LoVo (cell line): ENCODE data around the gene CUX1.
"Not testable (repeated sequence)": the region's sequence is repeated elsewhere in the genome, so short reads cannot be mapped to it uniquely, and the experiment has no call there.

Experiments
- DNase-seq: peaks from one replicate; pipeline ENCODE4 v3.0.0-alpha.2; 2016; ENCODE audit warnings: low spot score

The CUX1 gene

DNA sequence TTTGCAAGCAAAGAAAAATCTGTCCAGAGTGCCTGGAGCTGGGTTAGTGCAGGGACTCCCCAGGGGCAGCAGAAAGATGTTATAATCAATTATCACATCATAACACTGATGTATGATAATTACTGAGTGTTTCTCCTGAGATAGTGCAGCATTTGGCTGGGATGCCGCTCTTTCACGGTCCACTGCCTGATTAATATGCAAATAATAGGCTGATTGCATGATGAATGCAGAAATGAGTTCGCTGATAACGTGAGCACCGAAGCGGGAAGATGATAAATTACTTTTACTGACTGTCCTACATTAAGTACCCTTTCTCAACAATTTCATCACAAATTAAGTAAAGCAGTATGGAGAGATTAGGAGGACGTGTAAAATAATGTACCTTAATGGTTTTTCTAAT lies 397.8 kb downstream of the CUX1 start:
- DNase-seq, result no peak

GRCh38 chr7:102215711-102216110 lies 398.3 kb downstream of the CUX1 start:
- DNase-seq, result no peak

DNA sequence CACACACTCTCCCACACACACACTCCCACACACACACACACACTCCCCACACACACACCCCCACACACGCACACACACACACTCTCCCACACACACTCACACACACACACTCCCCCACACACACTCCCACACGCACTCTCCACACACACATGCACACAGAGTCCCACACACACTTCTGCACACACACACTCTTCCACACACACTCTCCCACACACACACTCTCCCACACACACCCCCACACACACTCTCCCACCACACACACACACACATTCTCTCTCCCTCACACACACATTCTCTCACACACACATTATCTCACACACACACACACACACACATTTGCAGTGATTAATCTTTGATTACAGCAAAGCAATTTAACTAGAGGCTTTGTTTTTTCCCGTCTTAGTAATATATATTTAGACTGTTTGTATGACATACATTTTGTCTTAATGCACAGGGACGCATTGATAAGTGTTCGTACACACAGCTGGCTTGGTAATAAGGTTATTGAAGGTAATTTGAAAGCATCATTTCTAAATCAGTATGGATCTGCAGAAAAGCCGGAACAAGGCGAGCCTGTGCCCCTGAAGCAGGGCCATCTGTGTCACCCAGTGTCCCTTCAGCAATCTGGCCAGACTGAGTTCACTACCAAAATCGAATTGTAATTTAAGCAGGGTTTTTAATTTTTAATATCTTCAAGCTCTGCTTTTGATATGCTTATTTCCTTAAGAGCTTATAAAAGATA lies 399.3 kb downstream of the CUX1 start:
- no peak for DNase-seq

- no peak for DNase-seq
Observed at GRCh38 chr7:102220229-102220850, 402.9 kb downstream of the CUX1 start.

- no peak for DNase-seq
Observed at GRCh38 chr7:102220960-102221800, 403.8 kb downstream of the CUX1 start.

- DNase-seq, result no peak
Observed at GRCh38 chr7:102221961-102222360, 404.5 kb downstream of the CUX1 start.

GRCh38 chr7:102222445-102222844 lies 405.0 kb downstream of the CUX1 start:
- DNase-seq, result no peak

- no peak for DNase-seq
Observed at GRCh38 chr7:102223184-102223583, 405.8 kb downstream of the CUX1 start.

- DNase-seq, result no peak
Observed at GRCh38 chr7:102225025-102225424, 407.6 kb downstream of the CUX1 start.

DNA sequence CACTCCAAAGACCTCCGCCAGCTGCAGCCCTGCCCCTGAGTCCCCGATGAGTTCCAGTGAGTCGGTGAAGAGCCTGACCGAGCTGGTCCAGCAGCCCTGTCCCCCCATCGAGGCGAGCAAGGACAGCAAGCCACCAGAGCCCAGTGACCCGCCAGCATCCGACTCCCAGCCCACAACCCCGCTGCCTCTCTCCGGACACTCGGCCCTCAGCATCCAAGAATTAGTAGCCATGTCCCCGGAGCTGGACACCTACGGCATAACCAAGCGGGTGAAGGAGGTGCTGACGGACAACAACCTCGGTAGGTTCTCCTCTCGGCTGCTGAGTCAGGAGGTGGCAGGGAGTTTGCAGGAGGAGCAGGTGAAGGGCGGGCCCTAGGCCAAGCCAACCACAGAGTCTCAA lies 409.9 kb downstream of the CUX1 start:
- DNase-seq, result no peak

DNA sequence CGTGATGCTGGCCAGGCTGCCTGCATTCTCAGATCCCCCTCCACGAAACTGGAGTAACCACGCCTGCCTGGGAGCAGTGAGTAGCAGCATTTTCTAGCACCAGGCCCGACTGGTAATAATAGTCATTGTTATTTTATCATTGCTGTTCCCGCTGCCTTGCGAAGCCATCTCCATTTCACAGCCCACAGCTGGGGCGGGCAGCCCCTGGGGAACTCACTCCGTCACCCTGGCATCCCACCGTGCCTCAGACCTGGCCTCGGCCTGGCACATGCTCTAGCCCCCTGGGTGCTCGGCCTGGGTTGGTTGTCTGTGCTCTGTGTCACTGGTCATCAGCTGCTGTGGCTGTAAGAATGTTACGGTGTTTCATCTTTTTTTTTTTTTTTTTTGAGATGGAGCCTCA lies 411.5 kb downstream of the CUX1 start:
- DNase-seq, result no peak

DNA sequence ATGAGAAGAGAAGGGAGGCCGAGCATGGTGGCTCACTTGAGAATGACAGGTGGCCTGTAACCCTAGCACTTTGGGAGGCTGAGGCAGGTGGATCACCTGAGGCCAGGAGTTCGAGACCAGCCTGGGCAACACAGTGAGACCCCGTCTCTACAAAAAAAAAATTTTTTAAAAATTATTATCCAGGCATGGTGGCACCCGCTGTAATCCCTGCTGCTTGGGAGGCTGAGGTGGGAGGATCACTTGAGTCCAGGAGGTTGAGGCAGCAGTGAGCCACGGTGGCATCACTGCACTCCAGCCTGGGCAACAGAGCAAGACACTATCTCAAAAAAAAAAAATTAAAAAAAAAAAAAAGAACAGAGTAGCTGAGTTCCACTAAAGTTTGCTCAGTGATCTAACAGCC lies 412.7 kb downstream of the CUX1 start:
- DNase-seq, result not testable (repeated sequence)

GRCh38 chr7:102230593-102230992 lies 413.2 kb downstream of the CUX1 start:
- no peak for DNase-seq

- DNase-seq, result no peak
Observed at GRCh38 chr7:102232611-102233286, 415.3 kb downstream of the CUX1 start.

DNA sequence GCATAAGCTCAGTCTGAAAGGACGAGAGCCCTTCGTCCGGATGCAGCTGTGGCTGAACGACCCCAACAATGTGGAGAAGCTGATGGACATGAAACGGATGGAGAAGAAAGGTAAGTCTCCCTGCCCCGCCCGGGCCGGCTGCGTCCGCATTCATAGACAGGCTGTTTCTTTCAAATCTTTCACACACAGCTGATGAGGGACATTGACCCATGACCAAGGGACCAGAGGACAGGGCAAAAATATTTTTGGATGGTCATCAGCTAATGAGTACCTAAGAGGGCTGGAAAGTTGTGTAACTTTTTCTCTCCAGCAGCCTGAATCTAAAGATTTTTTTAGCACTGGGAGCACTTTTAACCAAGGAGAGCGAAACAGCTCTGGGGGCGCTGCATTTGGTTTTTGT lies 416.7 kb downstream of the CUX1 start:
- DNase-seq, result no peak

GRCh38 chr7:102234801-102235550 lies 417.6 kb downstream of the CUX1 start:
- DNase-seq, result no peak

DNA sequence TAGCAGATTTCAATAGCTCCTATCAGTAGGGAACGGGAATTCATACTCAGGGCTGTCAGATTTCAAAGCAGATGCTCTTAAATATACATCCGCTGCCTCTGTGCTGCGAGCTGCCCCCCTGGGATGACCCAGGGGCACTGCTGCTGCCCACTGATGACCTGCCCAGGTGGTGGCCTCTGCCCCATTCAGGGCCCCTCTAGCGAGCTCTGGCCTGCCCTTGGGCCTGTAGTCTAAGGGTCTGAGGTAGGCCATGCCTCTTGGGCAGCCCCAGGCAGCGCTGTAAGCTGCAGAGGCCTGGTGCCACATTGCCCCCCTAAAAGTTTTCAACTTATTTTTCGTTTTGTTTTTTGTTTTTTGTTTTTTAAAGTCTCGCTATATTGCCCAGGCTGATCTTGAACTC lies 418.7 kb downstream of the CUX1 start:
- DNase-seq, result no peak

DNA sequence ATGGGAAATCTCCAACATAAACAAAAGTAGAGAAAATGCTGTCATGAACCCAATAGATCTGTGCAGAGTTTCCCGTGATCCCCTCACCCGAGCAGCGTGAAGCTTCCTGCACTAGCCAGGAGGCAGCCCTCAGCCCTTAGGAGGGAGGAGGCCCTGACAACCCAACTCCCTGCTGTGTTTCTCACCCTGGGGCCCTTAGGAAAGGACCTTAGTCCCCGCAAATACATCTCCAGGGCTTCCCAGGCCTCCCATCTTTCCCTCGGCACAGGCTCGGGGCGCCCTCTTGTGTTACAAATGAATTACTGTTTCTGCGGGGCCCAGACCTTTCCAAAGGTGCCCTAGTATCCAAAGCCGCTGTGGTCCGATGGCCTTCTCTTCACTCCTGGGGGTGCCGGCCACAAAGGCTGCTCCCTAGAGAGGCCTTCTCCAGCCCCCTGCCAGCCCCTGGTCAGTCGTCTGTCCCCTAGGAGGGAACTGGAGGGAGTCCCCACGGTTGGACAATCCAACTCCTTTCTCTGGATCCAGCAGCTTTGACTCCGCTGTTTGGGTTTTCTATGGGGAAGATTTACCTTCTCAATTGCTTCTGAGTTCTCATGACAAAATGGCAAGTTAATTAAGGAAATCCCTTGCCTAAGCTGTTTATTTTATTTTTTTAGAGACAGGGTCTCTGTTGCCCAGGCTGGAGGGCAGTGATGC lies 419.3 kb downstream of the CUX1 start:
- peak; percentile 66 for DNase-seq

- DNase-seq, result no peak
Observed at GRCh38 chr7:102239206-102239820, 421.9 kb downstream of the CUX1 start.

DNA sequence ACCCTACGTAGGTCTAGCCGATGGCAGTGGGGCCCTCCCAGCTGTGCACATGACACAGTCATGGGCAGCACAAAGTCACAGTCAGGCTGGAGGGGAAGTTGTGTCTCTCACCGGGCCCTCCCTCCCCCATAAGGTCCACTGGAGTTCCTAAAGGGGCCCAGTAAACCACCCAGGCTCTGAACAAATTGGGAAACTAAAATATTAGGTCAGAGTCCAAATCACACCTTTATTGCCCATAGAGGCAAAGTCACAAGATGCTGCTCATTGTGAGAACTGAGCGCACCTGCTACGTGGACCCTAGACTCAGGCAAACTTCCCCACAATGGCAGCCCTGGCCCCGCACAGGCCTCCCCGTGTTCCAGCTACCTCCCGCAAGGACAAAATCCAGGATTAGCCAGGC lies 424.0 kb downstream of the CUX1 start:
- no peak for DNase-seq

DNA sequence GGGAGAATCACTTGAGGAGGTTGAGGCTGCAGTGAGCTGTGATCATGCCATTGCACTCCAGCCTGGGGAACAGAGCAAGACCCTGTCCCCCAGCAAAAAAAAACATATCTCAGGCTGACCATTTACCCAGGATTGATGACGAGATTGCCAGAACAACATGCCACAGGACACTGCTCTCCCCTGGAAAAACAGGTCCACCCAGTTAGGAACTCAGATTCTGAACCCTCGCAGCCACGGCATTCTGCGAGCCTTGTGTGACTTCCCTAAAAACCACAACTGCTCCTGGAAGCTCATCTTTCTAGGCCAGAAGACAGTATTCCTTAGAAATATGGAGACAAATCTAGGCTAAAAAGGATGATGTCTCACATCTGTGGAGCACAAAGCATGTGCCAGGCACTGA lies 427.2 kb downstream of the CUX1 start:
- no peak for DNase-seq
